ENCODE data around the gene DVL1. TPM values are rescaled to one million over a fixed set of nuclear protein-coding genes. Genes with fewer than 3 reads are reported as not detected.
"Not testable (repeated sequence)": the region's sequence is repeated elsewhere in the genome, so short reads cannot be mapped to it uniquely, and the experiment has no call there.

Gene DVL1
- 10 to 100 TPM; 19.5 to 51.3 (median 29.9) TPM for polyA plus RNA-seq (ENCODE audit: insufficient read depth in 1 of 5, insufficient read length in 5 of 5, low replicate concordance in 1 of 5)
- long read RNA-seq, donor 1, transcript DVL1-202 (15 exons, 2,926 nt) = major isoform, 5 of 6 reads
- long read RNA-seq, donor 1, partial matches to known transcripts = 0 of 6 reads
- long read RNA-seq, donor 1, other reads (novel, unspliced or antisense) = 0 of 6 reads
- long read RNA-seq, donor 2, partial matches to known transcripts = 0 of 3 reads
- long read RNA-seq, donor 2, other reads (novel, unspliced or antisense) = 0 of 3 reads
- long read RNA-seq, donor 3, partial matches to known transcripts = 0 of 1 reads
- long read RNA-seq, donor 3, other reads (novel, unspliced or antisense) = 0 of 1 reads
- long read RNA-seq, donor 4, partial matches to known transcripts = 0 of 2 reads
- long read RNA-seq, donor 4, other reads (novel, unspliced or antisense) = 0 of 2 reads
- long read RNA-seq, donor 5, partial matches to known transcripts = 0 of 3 reads
- long read RNA-seq, donor 5, other reads (novel, unspliced or antisense) = 0 of 3 reads
- long read RNA-seq, donor 6, partial matches to known transcripts = 0 of 8 reads
- long read RNA-seq, donor 6, other reads (novel, unspliced or antisense) = 0 of 8 reads
- long read RNA-seq, donor 7, partial matches to known transcripts = 0 of 2 reads
- long read RNA-seq, donor 7, other reads (novel, unspliced or antisense) = 0 of 2 reads
- long read RNA-seq, donor 8 = 0 reads

- peak; percentile 69 to 70 for DNase-seq
These were observed at the start of gene DVL1 for GRCh38 chr1:1349256-1350012. Gene DVL1, minus strand, starts transcription at chr1:1349418. Its CDS starts 353 bp downstream, at chr1:1349065.

DNA sequence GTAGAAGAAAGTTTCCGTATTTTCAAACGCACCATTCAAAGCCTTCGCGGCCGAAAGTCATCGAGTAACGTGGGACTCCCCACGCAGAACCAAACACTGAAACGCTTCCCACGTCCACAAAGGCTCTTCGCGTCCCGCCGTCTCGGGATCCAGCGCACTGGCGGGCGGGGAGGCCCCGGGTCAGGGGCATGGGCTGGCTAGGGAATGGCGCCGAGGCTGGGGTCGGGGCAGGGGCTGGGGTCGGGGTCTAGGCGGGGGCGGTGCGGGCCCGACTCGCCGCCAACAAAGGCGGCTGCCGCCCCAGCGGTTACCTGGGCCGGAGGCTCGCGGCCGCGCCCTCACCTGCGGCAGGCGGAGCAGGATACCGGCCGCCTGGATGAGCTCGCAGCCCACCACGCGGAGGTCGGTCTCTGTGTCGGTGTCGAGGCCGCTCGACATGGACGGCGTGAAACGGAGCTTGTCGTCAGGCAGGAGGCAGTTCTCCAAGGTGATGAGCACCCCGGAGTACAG is 49.5 kb upstream of the DVL1 start:
- no peak for DNase-seq

DNA sequence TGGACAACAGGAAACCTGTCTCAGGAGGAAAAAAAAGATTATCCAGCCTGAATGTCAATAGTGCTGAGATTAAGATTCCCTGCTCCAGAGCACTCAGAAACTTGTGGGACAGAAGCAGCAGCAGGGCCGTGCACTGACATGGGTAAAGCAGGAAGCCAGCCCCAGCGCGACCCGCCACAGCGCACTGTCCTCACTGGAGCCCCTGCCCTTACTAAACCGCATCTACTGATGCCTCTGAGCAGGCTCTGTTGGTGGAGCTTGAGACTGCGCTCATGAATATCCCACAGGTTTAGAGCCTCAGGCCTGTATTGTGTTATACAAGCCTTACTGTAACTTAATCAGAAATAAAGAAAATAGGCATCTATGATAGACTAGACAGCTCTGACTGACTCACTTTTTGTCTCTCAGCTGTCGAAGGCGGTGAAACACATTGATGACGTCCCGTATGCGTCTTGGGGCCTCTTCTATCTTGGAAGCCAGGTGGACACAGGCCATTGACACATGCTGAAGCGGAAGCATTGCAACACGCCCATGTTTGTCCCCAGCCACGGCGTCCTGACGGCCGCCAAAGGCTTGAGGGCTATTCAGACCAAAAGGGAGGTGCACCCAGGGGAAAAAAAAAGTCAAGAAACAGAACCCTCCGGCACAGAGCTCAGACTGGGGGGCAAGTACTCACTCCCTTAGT is 48.8 kb upstream of the DVL1 start:
- DNase-seq = no peak

GRCh38 chr1:1395166-1395565 is 45.9 kb upstream of the DVL1 start:
- DNase-seq = no peak

DNA sequence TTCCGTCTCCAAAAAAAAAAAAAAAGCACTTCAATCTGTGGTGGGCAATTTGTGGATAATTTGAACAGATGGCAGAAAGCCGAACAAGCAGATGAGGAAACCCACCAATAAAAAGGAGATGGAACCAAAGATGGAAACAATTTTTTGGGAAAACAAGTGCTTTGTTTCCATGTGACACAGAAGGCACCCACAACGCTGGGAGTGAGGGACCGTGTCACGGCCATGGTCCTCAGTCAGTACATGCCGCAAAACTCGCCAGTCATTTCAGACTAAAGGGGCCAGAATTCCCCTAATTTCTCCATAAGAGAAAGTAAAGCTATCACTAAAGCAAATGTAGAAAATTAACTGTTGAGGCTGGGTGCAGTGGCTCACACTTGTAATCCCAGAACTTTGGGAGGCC is 44.9 kb upstream of the DVL1 start:
- DNase-seq = no peak

DNA sequence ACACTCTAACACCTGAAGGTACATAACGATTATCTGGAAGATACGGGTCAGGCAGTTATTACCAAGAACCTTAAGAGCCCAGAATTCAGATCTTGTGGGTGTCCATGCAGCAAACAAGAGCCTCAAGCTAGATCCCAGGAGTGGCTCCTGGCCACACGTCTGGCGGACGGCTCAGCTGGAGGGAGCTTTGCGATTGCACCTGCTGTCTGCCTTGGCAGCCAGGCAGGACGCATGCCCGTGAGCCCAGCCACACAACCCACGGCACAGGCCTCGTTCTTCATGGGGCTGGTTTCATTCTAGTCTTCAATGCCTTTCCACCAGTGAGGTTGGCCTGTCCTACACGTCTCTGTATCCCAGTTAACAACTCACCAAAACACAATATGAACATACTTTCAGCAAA is 44.2 kb upstream of the DVL1 start:
- no peak for DNase-seq

GRCh38 chr1:1393014-1393413 is 43.8 kb upstream of the DVL1 start:
- no peak for DNase-seq

- DNase-seq = no peak
These were observed 42.0 kb upstream of the DVL1 start for GRCh38 chr1:1391225-1391624.

GRCh38 chr1:1390675-1391074 is 41.5 kb upstream of the DVL1 start:
- no peak for DNase-seq

DNA sequence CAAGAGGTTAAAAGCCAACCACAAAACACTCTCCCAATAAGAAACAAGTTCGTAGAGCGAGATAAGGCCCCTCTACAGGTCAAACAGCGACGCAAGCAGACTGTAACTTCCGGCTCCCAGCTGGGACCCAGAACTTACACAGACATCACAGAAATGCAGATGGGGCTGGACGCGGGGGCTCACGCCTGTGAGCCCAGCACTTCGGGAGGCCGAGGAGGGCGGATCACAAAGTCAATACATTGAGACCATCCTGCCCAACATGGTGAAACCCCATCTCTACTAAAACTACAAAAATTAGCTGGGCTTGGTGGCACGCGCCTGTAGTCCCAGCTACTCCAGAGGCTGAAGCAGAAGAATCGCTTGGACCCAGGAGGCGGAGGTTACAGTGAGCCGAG is 38.9 kb upstream of the DVL1 start:
- DNase-seq = no peak

- no peak for DNase-seq
These were observed 38.2 kb upstream of the DVL1 start for GRCh38 chr1:1387098-1388077.

GRCh38 chr1:1385931-1386330 is 36.7 kb upstream of the DVL1 start:
- DNase-seq = no peak

- not testable (repeated sequence) for DNase-seq
These were observed 36.1 kb upstream of the DVL1 start for GRCh38 chr1:1385339-1385738.

- no peak for DNase-seq
These were observed 32.1 kb upstream of the DVL1 start for GRCh38 chr1:1381294-1381693.

GRCh38 chr1:1380860-1381259 is 31.6 kb upstream of the DVL1 start:
- no peak for DNase-seq

DNA sequence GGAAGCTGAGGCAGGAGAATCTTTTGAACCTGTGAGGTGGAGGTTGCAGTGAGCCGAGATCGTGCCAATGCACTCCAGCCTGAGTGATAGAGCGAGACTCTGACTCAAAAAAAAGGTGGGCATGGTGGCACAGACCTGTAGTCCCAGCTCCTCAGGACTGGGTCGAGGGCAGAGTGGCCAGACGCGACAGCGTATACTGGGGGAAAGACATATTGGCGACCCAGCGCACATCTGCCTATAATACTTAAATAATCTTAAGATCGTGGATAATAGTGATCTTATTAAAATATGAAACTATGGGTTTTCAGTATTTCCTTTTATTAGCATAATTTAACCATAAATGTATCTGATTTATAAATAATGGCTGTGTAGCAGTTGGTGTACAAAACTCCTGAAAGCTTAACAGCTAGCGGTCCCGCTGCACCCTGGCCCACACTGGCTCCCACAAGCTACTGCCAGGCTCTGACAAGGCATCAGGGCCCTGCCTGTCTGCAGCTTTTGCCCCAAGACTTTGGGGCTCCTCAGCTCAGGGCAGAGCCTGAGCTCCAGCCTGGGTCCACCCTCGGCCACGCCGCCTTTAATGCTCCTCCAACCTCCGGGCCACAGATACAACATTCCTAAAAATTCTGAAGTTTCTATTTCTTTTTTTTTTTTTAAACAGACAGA is 28.5 kb upstream of the DVL1 start:
- no peak for DNase-seq

- DNase-seq = no peak
These were observed 27.5 kb upstream of the DVL1 start for GRCh38 chr1:1376551-1377226.

GRCh38 chr1:1374929-1375662 is 25.9 kb upstream of the DVL1 start, which contains the start of gene AURKAIP1:
Gene AURKAIP1, minus strand, starts transcription at chr1:1375207. Its CDS starts 451 bp downstream, at chr1:1374756.
- DNase-seq = peak; percentile 100
